IPS-18c (cell line): Measurements from ENCODE around the gene TMEM131L.
A peak's percentile ranks its signal among the peaks of the same experiment; 100 is the strongest.
"Not testable (repeated sequence)": the region's sequence is repeated elsewhere in the genome, so short reads cannot be mapped to it uniquely, and the experiment has no call there.

Experiments
- H3K4me3 ChIP-seq: 2 replicates; pipeline ENCODE4 v1.7.0; 2013; ENCODE audit warnings: low read depth, mild to moderate bottlenecking, low read length, moderate library complexity; ENCODE audit not compliant: insufficient read depth
- H3K9me3 ChIP-seq: one replicate; pipeline ENCODE4 v1.6.1; 2013; ENCODE audit warnings: mild to moderate bottlenecking, low read length, moderate library complexity; ENCODE audit not compliant: control insufficient read depth, insufficient read depth

Gene TMEM131L

GRCh38 chr4:153466081-153466948 is at the start of gene TMEM131L:
Gene TMEM131L (plus strand): TSS chr4:153466360. CDS start chr4:153466398, 38 bp downstream.
- Histone ChIP-seq H3K4me3 (peak within 1 kb of the TSS; percentile 86), H3K9me3 (no peaks in the 10 kb centered on the region)

DNA sequence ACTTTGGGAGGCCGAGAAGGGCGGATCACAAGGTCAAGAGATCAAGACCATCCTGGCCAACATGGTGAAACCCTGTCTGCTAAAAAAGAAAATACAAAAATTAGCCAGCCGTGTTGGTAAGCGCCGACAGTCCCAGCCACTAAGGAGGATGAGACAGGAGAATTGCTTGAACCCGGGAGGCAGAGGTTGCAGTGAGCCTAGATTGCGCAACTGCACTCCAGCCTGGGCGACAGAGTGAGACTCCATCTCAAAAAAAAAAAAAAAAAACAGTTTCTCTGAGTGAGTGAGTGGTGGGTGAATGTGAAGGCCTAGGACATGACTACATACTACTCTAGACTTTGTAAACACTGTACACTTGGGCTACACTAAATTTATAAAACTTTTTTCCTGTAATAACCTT is 49.7 kb upstream of the TMEM131L start:
- not testable (repeated sequence) for H3K9me3 ChIP-seq

DNA sequence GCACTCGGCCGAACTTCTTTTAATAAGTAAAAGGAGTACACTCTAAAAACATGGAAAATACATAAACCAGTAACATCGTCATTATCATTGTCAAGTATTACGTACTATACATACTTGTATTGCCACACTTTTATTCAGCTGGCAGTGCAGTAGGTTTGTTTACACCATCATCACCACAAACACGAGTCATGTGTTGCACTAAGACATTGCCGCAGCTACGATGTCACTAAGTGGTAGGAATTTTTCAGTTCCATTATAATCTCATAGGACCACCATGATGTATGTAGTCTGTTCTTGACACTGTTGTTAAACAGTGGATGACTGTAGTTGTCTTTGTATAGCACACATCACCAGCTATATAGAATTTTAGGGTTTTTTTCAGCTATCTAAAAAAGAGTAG is 48.0 kb upstream of the TMEM131L start:
- Histone ChIP-seq H3K9me3 (peaks cover 2% of the 10 kb centered on the region), H3K4me3 (no peak overlapping the region)

More for the DNA sequence above, 49.7 kb upstream of the TMEM131L start:
- H3K4me3 ChIP-seq, result not testable (repeated sequence)

DNA sequence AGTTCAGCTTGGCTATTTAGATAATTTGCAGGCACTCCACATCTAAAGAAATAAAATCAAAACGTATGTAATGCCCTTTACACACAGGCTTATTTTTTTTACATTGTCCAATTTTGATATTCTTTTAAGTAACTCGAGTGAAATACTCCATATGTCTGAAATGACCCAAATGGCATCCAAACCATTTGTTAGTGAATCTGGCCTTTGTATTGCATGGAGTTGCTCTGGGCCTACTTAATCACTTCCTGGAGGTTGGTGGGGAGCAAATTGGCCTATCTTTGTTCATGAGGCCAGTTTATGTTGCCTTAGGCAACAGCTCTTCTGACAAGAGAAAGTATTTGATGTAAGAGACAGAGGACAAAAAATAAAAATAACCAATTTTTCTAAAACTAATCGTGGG is 47.6 kb upstream of the TMEM131L start:
- no peak overlapping the region for H3K4me3 ChIP-seq

GRCh38 chr4:153419029-153419428 is 47.1 kb upstream of the TMEM131L start:
- no peak overlapping the region for H3K4me3 ChIP-seq
- H3K9me3 ChIP-seq, result peaks cover 2% of the 10 kb centered on the region

More for the DNA sequence above, 47.6 kb upstream of the TMEM131L start:
- H3K9me3 ChIP-seq, result peaks cover 2% of the 10 kb centered on the region

DNA sequence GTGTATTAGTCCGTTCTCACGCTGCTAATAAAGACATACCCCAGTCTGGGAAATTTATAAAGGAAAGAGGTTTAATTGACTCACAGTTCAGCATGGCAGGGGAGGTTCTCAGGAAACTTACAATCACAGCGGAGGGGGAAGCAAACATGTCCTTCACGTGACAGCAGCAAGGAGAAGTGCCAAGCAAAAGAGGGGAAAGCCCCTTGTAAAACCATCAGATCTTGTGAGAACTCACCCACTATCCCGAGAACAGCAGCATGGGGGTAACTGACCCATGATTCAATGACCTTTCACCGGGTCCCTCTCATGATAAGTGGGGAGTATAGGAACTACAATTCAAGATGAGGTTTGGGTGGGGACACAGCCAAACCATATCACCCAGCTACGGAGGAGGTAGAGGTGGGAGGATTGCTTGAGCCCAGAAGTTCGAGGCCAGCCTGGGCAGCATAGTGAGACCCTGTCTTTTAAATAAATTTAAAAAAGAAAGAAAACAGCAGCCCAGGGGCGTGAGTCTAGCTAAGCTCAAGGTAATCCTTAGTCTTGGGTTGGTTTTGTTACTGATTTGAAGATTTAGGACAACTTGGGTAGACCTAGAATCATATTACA is 46.4 kb upstream of the TMEM131L start:
- Histone ChIP-seq H3K4me3 (no peak overlapping the region), H3K9me3 (peaks cover 2% of the 10 kb centered on the region)

- Histone ChIP-seq H3K4me3 (no peak overlapping the region), H3K9me3 (peaks cover 2% of the 10 kb centered on the region)
Observed at GRCh38 chr4:153420361-153420760, 45.8 kb upstream of the TMEM131L start.

- Histone ChIP-seq H3K9me3 (no peaks in the 10 kb centered on the region), H3K4me3 (no peak overlapping the region)
Observed at GRCh38 chr4:153421941-153422340, 44.2 kb upstream of the TMEM131L start.

DNA sequence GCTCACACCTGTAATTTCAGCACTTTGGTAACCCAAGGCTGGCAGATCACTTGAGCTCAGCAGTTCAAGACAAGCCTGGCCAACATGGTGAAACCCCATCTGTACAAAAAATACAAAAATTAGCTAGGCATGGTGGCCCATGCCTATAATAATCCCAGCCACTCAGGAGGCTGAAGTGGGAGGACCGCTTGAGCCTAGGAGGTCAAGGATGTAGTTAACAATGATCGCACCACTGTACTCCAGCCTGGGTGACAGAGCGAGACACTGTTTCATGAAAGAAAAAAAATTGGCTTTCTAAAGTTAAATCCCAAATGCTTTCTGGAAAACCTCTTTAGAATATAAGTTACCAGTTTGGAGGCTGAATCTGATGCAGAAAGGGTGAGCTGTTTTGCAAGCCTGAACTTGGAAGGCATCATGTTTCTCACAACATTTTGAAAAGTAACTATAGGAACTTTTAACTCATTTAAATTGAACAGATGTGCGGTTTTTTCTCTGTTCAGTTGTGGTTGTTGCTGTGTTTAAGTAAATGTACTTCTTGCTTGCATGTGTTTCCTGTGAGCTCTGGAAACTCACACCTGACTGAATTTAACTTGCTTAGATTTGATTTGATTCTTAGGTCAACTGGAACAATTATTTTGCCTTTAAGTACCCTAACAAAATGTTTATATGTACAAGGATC is 39.8 kb upstream of the TMEM131L start:
- Histone ChIP-seq H3K9me3 (no peaks in the 10 kb centered on the region), H3K4me3 (no peak overlapping the region)

GRCh38 chr4:153427363-153428071 is 38.6 kb upstream of the TMEM131L start:
- Histone ChIP-seq H3K4me3 (no peak overlapping the region), H3K9me3 (no peaks in the 10 kb centered on the region)

GRCh38 chr4:153428941-153429475 is 37.2 kb upstream of the TMEM131L start:
- Histone ChIP-seq H3K9me3 (no peaks in the 10 kb centered on the region), H3K4me3 (no peak overlapping the region)

DNA sequence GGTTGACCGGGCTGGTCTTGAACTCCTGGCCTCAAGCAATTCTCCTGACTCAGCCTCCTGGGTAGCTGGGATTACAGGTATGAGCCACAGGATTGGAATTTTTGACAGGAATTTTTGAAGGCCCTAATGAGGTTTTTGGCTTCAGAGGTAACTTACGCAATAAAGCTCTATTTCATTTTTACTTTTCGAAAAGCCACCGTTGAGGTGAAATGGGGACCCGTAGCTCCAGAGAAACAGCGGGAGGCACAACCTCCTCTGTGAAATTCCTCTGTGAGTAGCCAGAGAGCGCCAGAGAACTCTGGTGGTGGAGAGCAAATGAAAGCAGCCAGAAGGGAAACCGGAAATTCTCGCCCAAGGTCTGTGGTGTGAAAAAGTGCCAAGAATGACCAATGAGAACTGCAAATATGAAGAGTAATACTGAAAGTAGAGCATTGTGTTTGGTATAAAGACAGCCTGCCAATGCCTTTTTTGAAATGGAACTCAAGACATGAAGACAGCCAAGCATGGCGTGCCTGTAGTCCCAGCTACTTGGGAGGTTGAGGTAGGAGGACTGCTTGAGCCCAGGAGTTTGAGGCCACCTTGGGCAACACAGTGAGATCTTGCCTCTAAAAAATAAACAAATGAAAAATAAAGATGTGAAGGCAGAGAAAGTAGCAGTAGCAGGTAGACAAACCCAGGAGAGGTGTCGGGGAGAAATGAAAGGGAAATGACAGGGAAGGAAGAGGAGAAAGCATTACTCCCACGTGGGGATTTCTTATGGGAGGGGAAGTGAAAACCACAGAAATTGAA is 33.0 kb upstream of the TMEM131L start:
- no peak overlapping the region for H3K4me3 ChIP-seq
- H3K9me3 ChIP-seq, result no peaks in the 10 kb centered on the region

GRCh38 chr4:153433754-153434105 is 32.4 kb upstream of the TMEM131L start:
- Histone ChIP-seq H3K9me3 (no peaks in the 10 kb centered on the region), H3K4me3 (no peak overlapping the region)

- H3K9me3 ChIP-seq, result no peaks in the 10 kb centered on the region
- H3K4me3 ChIP-seq, result no peak overlapping the region
Observed at GRCh38 chr4:153434190-153434589, 32.0 kb upstream of the TMEM131L start.

DNA sequence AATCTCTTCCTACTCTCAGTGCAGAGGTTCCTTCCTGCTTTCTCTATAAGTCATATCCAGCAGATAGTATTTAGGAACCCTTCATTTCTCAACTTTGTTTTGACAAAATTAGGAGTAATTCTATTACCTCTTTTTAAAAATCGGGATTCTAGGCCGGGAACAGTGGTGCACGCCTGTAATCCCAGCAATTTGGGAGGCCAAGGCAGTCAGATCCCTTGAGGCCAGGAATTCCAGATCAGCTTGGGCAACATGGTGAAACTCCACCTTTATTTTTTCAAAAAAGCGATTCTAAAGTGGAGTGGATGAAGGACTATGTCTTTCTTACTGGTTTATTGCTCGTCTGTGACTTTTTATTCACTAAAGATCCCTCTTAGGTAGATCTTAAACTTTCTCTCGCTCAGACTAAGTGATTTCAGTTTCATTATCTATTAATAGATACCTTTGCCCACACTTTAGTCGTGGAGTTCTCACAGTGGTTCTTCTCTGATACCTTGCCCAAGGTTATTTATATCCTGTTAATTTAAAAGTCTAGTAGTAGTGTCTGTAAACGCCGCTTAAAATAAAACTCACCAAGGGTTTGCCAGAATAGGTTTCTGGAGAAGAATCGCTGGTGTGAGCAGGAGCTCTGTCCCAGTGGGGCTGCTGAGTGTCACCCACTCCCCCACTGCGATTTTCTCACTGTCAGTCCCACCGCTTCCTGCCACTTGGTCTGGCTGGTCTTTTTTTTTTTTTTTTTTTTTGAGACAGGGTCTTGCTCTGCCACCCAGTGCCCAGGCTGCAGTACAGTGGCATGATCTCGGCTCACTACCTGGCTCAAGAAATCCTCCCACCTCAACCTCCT is 27.0 kb upstream of the TMEM131L start:
- H3K9me3 ChIP-seq, result no peaks in the 10 kb centered on the region
- no peak overlapping the region for H3K4me3 ChIP-seq

DNA sequence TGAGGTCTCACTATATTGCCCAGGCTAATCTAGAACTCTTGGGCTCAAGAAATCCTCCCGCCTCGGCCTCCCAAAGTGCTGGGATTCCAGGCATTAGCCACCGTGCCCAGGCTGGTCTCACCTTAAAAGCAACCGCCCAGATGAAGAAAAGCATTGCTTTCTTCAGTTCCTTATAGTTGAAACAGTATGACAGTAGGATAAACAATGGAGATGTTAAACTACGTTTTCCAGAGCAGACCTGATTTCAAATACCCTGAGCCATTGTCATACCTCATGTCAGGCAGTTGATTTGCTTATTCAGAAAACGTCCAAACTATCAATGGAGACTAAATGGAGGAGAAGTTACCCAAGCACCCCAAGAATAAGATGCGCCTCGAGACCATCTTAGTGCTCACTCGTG is 26.3 kb upstream of the TMEM131L start:
- Histone ChIP-seq H3K4me3 (no peak overlapping the region), H3K9me3 (no peaks in the 10 kb centered on the region)
